Activated CD8-positive, alpha-beta T cell treated with anti-CD3 and anti-CD28 coated beads for 36 hours (primary cell): Measurements from ENCODE around the gene TAX1BP3. TPM values are rescaled to one million over a fixed set of nuclear protein-coding genes. Genes with fewer than 3 reads are reported as not detected.
"Not testable (repeated sequence)": the region's sequence is repeated elsewhere in the genome, so short reads cannot be mapped to it uniquely, and the experiment has no call there.

Source experiments
- ATAC-seq: fragments of 200-7000 bp; cut with Tn5 transposase; one replicate; pipeline ENCODE4 v1.10.0; 2021; ENCODE audit warnings: mild to moderate bottlenecking, moderate library complexity
- CTCF ChIA-PET: fragments of 350-600 bp; sonication (Branson Sonifier 250); formaldehyde crosslinking; loops from one replicate; lab custom pipeline; 2021; ENCODE audit warnings: antibody characterized with exemption; lab: Charles Lee
- POLR2A ChIA-PET: fragments of 350-600 bp; sonication (Branson Sonifier 250); formaldehyde crosslinking; loops from one replicate; lab custom pipeline; 2021; ENCODE audit warnings: antibody characterized with exemption; lab: Charles Lee
- DNase-seq: peaks from one replicate; pipeline ENCODE4 v3.0.0-alpha.2; 2020
- H3K27ac Mint-ChIP-seq: one replicate; pipeline ENCODE4 v1.8.0; 2021; ENCODE audit warnings: mild to moderate bottlenecking, mixed read lengths
- H3K27me3 Mint-ChIP-seq: one replicate; pipeline ENCODE4 v1.8.0; 2021; ENCODE audit warnings: mixed read lengths
- H3K36me3 Mint-ChIP-seq: one replicate; pipeline ENCODE4 v1.8.0; 2021; ENCODE audit warnings: low read depth, mixed read lengths
- H3K4me1 Mint-ChIP-seq: one replicate; pipeline ENCODE4 v1.8.0; 2021; ENCODE audit warnings: low read depth, mixed read lengths
- H3K4me3 Mint-ChIP-seq: one replicate; pipeline ENCODE4 v1.8.0; 2021; ENCODE audit warnings: mild to moderate bottlenecking, moderate library complexity, mixed read lengths
- H3K9me3 Mint-ChIP-seq: one replicate; pipeline ENCODE4 v1.8.0; 2021; ENCODE audit warnings: mixed read lengths
- CTCF ChIP-seq: fragments of 200-600 bp; IDR thresholded peaks from one replicate; pipeline ENCODE4 v1.8.0; 2022; ENCODE audit warnings: antibody characterized with exemption, mild to moderate bottlenecking
- intact Hi-C: fragments of 100-400 bp; cut with micrococcal nuclease; formaldehyde crosslinking; loops from one replicate; pipeline ENCODE4 v1.10.0; 2022
- total RNA-seq, 2 experiments: library from RNA; stranded (reverse); gene quantifications; one replicate each; pipeline ENCODE4 v1.2.3, GENCODE V29; 2021

The TAX1BP3 gene
- total RNA-seq, 2 experiments from 2014 or later, result 14.3 to 15.1 TPM

DNA sequence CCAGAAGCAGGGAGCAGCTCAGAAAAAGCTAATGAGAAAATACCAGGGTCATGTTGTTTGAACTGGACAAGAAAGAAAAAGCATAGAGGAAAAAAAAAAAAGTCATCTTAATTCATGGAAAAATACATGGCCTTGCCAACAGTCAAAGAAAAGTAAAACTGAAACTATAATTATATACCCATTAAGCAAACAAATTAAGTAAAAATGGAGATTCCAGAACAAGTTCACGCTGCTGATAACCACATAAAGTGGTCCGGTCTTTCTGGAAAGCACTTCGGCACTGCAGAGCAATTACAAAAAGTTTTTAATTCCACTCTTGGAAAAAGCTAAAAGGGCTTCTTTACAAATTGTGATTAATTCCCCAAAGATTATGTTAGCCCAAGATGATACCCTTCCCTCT lies 40.0 kb upstream of the TAX1BP3 start:
- Mint-ChIP-seq H3K9me3 (no peaks in the 10 kb centered on the region), H3K4me1 (peaks cover 47% of the 10 kb centered on the region), H3K4me3 (no peak overlapping the region), H3K27ac (peak overlapping the region; percentile 21), H3K27me3 (no peaks in the 10 kb centered on the region), H3K36me3 (peaks cover 17% of the 10 kb centered on the region)
- CTCF ChIA-PET, result interaction anchor here (1.0 to 2.1 kb wide), 5 partner anchors 12 to 31 kb away, joined by 3 to 7 read pairs (median 4); partner anchors contain the start of gene P2RX5
- intact Hi-C loops, result no loop called here
- no peak for TF ChIP-seq CTCF
- no peak for DNase-seq
- POLR2A ChIA-PET, result interaction anchor here (1.1 to 7.2 kb wide), 2 partner anchors 12 to 14 kb away, joined by 3 to 75 read pairs; partner anchors contain the start of gene P2RX5
- no peak for ATAC-seq

DNA sequence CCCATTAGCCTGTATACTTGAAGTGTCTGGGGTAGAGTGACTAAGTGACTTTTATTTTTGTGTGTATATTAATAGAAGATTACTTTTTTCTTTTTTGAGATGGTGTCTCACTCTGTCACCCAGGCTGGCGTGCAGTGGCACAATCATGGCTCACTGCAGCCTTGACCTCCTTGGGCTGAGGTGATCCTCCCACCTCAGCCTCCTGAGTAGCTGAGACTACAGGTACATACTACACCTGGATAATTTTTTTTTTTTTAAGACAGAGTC lies 37.3 kb upstream of the TAX1BP3 start:
- H3K4me3 Mint-ChIP-seq, H3K27ac Mint-ChIP-seq, H3K9me3 Mint-ChIP-seq, H3K27me3 Mint-ChIP-seq, intact Hi-C loops, ATAC-seq, DNase-seq: not testable (repeated sequence)
- ChIA-PET CTCF (interaction anchor here (1.6 kb wide), 1 partner anchor 12 kb away, joined by 3 read pairs; no protein-coding TSS in a partner anchor), POLR2A (interaction anchor here (0.6 to 0.9 kb wide), 3 partner anchors 14 to 49 kb away, joined by 3 read pairs; no protein-coding TSS in a partner anchor)
- peaks cover 11% of the 10 kb centered on the region for H3K36me3 Mint-ChIP-seq
- peaks cover 28% of the 10 kb centered on the region for H3K4me1 Mint-ChIP-seq

DNA sequence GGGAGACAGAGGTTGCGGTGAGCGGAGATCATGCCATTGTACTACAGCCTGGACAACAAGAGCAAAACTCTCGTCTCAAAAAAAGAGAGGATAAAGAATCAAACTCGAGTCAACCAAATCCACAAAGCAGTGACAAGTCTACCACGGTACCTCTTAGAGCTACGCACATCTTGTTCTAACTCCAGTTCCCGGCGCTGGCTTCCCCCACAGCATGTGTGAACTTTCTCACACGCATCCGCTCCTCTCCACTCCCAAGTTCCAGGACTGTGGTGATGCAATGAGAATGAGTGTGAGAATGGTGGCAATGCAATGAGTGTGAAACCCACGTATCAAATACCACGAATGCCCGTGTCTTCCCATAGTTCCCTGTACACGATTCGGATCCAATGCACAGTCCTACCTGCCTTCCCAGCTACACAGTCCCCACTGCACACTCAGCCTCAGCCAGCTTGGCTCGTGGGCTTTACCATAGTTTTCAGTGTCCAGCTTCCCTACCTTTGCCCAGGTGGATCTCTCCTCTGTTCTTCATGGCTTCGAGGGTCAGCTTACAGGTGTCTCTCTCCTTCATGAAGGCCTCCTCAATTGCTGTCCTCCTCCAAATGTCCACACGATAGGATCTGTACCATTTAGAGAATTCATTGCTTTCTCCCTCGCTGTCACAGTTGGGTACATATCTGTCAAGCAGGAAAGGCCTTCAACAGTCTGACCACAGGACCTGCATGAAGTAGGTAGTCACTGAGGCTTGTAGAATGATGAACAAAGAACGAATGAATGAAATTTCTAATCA lies 36.7 kb upstream of the TAX1BP3 start:
- POLR2A ChIA-PET, result interaction anchor here (0.7 to 0.9 kb wide), 2 partner anchors 14 to 49 kb away, joined by 3 read pairs; no protein-coding TSS in a partner anchor
- peaks cover 9% of the 10 kb centered on the region for H3K9me3 Mint-ChIP-seq
- no peaks in the 10 kb centered on the region for H3K27me3 Mint-ChIP-seq
- H3K4me3 Mint-ChIP-seq, result no peak overlapping the region
- H3K4me1 Mint-ChIP-seq, result peaks cover 26% of the 10 kb centered on the region
- CTCF ChIA-PET, result interaction anchor here (1.6 kb wide), 1 partner anchor 13 kb away, joined by 3 read pairs; no protein-coding TSS in a partner anchor
- H3K27ac Mint-ChIP-seq, result no peak overlapping the region
- DNase-seq (no peak), ATAC-seq (no peak)
- intact Hi-C loops, result no loop called here
- peaks cover 11% of the 10 kb centered on the region for H3K36me3 Mint-ChIP-seq
- no peak for TF ChIP-seq CTCF

- H3K36me3 Mint-ChIP-seq, result peaks cover 11% of the 10 kb centered on the region
- H3K27me3 Mint-ChIP-seq, intact Hi-C loops, H3K4me1 Mint-ChIP-seq, CTCF ChIA-PET, H3K4me3 Mint-ChIP-seq, H3K27ac Mint-ChIP-seq: not testable (repeated sequence)
- POLR2A ChIA-PET, result interaction anchor here (2.3 kb wide), 1 partner anchor 19 kb away, joined by 6 read pairs; no protein-coding TSS in a partner anchor
- DNase-seq (peak; percentile 19), ATAC-seq (peak; percentile 34)
- H3K9me3 Mint-ChIP-seq, result peaks cover 14% of the 10 kb centered on the region
Observed at GRCh38 chr17:3702041-3702539, 33.7 kb upstream of the TAX1BP3 start.

- no peak for TF ChIP-seq CTCF
- ATAC-seq (no peak), DNase-seq (no peak)
- ChIA-PET POLR2A (interaction anchor here (7.6 kb wide), 1 partner anchor 10 kb away, joined by 75 read pairs; no protein-coding TSS in a partner anchor), CTCF (interaction anchor here (1.4 kb wide), 1 partner anchor 17 kb away, joined by 4 read pairs; no protein-coding TSS in a partner anchor)
- peaks cover 14% of the 10 kb centered on the region for H3K9me3 Mint-ChIP-seq
- H3K36me3 Mint-ChIP-seq, result peaks cover 11% of the 10 kb centered on the region
- no peak overlapping the region for H3K4me3 Mint-ChIP-seq
- H3K4me1 Mint-ChIP-seq, result peaks cover 7% of the 10 kb centered on the region
- H3K27ac Mint-ChIP-seq, result no peak overlapping the region
- intact Hi-C loops, result no loop called here
- no peaks in the 10 kb centered on the region for H3K27me3 Mint-ChIP-seq
Observed at GRCh38 chr17:3699951-3700350, 31.6 kb upstream of the TAX1BP3 start.
